Epithelial cell of esophagus (primary cell): ENCODE results near the gene SELENBP1.

Experiments used
- DNase-seq: peaks from one replicate; pipeline ENCODE4 v3.0.0; 2010; ENCODE audit warnings: low read depth
- H3K4me3 ChIP-seq: 2 replicates; pipeline ENCODE4 v1.5.1; 2011; ENCODE audit warnings: mild to moderate bottlenecking, low read length, control low read depth
- TF ChIP-seq, protein P1 (sequence below): IDR thresholded peaks from 2 replicates; pipeline ENCODE4 v1.5.1; 2011; ENCODE audit warnings: low read depth, mild to moderate bottlenecking, low read length, control low read depth, inconsistent platforms; ENCODE audit not compliant: insufficient read depth; ENCODE audit errors: missing control alignments

SELENBP1 gene

DNA sequence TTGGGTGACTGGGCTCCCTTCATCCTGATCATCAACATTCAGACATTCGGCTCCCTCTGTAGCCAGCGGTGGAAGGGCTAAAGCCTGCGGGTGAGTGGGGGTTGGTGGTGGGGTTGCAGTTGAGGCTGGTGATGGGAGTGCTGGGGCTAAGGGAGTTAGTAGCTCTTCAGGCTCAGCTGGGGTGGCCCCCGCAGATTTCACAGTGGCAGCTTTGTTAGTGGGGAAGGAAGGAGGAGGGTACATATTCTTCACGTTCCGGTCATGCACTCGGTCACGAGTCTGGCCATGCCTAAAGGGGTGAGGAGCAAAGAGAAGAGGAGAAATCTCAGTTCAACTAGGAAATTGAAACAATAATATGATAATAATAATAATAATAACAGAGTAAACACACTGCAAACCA is 33.7 kb upstream of the SELENBP1 start:
- TF ChIP-seq, protein P1, sequence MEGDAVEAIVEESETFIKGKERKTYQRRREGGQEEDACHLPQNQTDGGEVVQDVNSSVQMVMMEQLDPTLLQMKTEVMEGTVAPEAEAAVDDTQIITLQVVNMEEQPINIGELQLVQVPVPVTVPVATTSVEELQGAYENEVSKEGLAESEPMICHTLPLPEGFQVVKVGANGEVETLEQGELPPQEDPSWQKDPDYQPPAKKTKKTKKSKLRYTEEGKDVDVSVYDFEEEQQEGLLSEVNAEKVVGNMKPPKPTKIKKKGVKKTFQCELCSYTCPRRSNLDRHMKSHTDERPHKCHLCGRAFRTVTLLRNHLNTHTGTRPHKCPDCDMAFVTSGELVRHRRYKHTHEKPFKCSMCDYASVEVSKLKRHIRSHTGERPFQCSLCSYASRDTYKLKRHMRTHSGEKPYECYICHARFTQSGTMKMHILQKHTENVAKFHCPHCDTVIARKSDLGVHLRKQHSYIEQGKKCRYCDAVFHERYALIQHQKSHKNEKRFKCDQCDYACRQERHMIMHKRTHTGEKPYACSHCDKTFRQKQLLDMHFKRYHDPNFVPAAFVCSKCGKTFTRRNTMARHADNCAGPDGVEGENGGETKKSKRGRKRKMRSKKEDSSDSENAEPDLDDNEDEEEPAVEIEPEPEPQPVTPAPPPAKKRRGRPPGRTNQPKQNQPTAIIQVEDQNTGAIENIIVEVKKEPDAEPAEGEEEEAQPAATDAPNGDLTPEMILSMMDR, result no peak
- DNase-seq, result no peak
- no peak overlapping the region for H3K4me3 ChIP-seq

DNA sequence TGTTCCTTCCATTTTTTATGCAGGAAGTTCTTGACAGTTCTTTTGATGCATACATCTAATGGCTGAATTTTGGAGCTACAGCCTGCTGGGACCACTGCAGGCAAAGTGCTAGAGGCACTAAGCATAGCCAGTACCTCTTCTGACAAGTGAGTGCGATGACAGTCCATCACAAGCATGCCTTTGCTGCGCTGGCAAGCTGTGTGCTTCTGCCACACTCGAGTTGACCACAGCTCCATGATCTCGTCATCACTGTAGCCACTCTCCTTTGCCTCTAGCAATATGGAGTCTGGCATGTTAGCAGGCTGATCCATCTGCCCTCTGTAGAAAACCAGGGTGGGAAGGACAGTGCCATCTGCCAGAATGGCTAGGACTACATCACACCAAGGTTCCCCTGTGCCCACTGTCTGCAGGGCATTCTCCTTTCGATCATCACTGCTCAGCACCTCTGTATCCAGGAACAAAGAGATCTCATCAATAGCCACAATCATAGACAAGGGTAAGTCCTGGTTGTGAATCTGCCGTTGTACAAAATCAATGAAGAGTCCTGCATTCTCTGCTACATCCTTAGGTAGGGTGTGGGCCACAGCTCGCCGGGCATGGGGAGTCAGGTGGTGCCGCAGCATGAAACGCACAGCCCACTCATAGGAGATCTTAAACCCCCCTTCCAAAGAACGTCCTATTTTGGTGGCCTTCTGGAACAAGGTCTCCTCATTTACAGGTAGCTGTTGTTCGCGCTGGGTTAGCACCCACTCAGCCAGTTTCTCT is 32.9 kb upstream of the SELENBP1 start:
- H3K4me3 ChIP-seq, result no peak overlapping the region
- TF ChIP-seq, protein P1, result no peak
- no peak for DNase-seq

DNA sequence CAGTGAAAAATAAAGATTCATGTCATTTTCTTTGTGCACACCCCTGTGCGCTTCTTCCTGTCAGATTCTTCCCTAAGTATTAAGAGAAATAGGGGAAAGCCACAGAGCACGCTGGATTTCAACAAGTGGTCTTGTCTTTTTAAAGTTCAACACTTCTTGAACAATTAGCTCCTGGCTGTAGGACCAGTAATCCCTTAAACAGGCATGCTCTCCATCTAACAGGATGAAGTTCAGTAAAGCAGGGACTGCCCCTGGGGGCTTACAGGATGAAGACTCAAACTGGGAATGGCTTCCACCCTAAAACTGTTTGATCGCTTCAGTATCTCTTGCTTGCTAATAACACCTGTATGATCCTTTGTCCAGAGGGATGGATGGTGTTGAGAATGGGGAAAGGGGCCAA is 31.1 kb upstream of the SELENBP1 start:
- TF ChIP-seq, protein P1, result no peak
- no peak overlapping the region for H3K4me3 ChIP-seq
- no peak for DNase-seq

DNA sequence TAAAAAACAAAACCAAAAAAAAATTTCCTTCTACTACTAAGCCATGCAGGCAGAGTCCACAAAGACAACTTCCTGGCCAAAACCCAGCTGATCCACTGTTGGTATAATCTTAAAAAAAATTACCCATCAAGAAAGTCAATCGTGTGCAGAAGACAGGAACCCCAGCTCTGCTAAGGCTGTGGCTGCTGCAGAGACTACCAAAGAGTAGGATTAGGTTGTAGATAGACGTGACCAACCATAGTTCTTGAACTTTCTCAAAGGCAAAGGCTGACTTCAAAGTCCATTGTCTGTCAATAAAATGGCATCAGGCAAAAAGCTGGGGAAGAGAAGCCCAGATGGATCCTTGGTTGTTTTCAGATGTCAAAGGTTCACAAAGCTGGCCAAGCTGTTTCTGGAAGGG is 30.3 kb upstream of the SELENBP1 start:
- H3K4me3 ChIP-seq, result no peak overlapping the region
- no peak for DNase-seq
- TF ChIP-seq, protein P1, result no peak

DNA sequence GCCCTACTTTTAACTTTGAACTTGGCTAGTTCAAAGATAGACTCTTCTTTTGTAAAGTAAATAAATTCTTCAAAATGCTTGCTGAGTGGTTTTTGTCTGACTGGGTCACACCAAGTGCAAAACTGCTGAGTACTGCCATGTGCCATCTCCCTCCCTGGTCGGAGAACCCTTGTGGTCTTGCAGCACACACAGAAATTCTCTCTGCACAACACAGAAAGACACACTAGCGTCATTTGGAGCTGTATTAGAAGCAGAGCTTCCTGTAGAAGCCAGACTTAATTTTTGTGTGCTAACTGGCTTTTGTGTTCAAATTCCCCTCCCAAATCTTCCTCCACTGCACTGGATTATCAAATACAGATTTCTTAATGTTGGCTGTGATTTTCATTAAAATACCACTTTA is 29.4 kb upstream of the SELENBP1 start:
- no peak overlapping the region for H3K4me3 ChIP-seq
- no peak for DNase-seq
- TF ChIP-seq, protein P1, result no peak

DNA sequence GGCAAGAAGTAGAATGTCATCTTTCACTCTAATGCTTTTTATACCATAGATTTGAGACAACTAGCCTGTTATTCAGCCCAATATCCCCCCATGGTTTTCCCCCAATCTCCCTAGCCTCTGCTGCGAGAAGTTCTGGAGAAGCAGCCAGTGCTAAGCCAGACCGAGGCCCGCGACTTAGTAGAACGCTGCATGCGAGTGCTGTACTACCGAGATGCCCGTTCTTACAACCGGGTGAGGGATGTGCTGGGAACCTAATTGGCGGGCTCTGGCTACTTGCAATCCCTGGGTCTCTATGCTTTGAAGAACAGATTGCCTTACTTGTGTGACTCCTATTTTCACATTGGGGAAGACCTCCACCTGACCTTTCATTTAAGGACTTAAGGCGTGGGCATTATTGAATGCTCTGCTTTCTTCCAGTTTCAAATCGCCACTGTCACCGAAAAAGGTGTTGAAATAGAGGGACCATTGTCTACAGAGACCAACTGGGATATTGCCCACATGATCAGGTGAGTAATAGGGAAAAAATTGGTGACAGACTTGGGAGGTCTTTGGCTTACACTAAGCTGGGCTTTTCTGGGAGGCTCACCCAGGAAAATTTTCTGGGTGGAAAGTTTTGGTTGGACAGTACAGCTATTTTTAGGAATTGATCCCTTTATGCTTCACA is 28.8 kb upstream of the SELENBP1 start:
- no peak overlapping the region for H3K4me3 ChIP-seq
- DNase-seq, result no peak
- TF ChIP-seq, protein P1, result no peak
